ENCODE results near the gene TBX10.

TBX10 gene

DNA sequence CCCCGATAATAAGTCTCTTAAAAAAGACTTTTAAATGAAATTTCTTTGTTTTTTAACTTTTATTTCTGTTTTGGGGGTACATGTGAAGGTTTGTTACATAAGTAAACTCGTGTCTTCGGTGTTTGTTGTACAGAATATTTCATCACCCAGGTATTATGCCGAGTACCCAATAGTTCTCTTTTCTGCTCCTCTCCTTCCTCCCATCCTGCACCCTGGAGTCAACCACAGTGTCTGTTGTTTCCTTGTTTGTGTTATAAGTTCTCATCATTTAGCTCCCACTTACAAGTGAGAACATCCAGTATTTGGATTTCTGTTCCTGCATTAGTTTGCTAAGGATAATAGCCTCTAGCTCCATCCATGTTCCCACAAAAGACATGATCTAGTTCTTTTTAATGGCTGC, 57.6 kb downstream of the TBX10 start:
- Histone ChIP-seq H3K27ac (ENCODE audit: low read depth, low read length) (no peak overlapping the region), H3K4me2 (ENCODE audit: low read length) (peak overlapping the region; percentile 98; the same call in 1 of the 2 replicates)

GRCh38 chr11:67581469-67581868, 58.1 kb downstream of the TBX10 start:
- Histone ChIP-seq H3K9me2 (replicated peaks; ENCODE audit: control insufficient read depth, low read length) (no peaks in the 10 kb centered on the region), H3K36me3 (ENCODE audit: control insufficient read depth, low read length) (peaks cover 25% of the 10 kb centered on the region), H3K27me3 (ENCODE audit: control insufficient read depth, low read length) (peaks cover 25% of the 10 kb centered on the region; the same call in 1 of the 2 replicates), H3K4me1 (ENCODE audit: control insufficient read depth, low read length) (peaks cover 40% of the 10 kb centered on the region), H3K79me2 (ENCODE audit: control insufficient read depth, low read length) (peaks cover 32% of the 10 kb centered on the region), H3F3A (ENCODE audit: control insufficient read depth, insufficient read depth) (peaks cover 23% of the 10 kb centered on the region), H3K9me3 (ENCODE audit: control insufficient read depth, insufficient read depth, low read length) (no peaks in the 10 kb centered on the region), H4K20me1 (ENCODE audit: control insufficient read depth, insufficient read depth, low read depth, low read length) (peaks cover 9% of the 10 kb centered on the region), H3K4me3 (ENCODE audit: low read length) (no peak overlapping the region), H3K4me2 (ENCODE audit: low read length) (no peak overlapping the region), H3K27ac (ENCODE audit: low read depth, low read length) (no peak overlapping the region)
- TF ChIP-seq EZH2phosphoT487 (IDR thresholded peaks at IDR 0.05; ENCODE audit: borderline replicate concordance, low read length) = no peak
- TF ChIP-seq, protein P1, sequence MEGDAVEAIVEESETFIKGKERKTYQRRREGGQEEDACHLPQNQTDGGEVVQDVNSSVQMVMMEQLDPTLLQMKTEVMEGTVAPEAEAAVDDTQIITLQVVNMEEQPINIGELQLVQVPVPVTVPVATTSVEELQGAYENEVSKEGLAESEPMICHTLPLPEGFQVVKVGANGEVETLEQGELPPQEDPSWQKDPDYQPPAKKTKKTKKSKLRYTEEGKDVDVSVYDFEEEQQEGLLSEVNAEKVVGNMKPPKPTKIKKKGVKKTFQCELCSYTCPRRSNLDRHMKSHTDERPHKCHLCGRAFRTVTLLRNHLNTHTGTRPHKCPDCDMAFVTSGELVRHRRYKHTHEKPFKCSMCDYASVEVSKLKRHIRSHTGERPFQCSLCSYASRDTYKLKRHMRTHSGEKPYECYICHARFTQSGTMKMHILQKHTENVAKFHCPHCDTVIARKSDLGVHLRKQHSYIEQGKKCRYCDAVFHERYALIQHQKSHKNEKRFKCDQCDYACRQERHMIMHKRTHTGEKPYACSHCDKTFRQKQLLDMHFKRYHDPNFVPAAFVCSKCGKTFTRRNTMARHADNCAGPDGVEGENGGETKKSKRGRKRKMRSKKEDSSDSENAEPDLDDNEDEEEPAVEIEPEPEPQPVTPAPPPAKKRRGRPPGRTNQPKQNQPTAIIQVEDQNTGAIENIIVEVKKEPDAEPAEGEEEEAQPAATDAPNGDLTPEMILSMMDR (IDR thresholded peaks at IDR 0.05; ENCODE audit: low read depth, low read length, poor library complexity, severe bottlenecking) = no peak

More for the DNA sequence above, 57.6 kb downstream of the TBX10 start:
- peaks cover 45% of the 10 kb centered on the region for H3K4me1 ChIP-seq (ENCODE audit: control insufficient read depth, low read length)
- H3K36me3 ChIP-seq (ENCODE audit: control insufficient read depth, low read length) = peaks cover 31% of the 10 kb centered on the region
- H3K79me2 ChIP-seq (ENCODE audit: control insufficient read depth, low read length) = peaks cover 32% of the 10 kb centered on the region
- TF ChIP-seq EZH2phosphoT487 (IDR thresholded peaks at IDR 0.05; ENCODE audit: borderline replicate concordance, low read length) = no peak
- TF ChIP-seq, protein P1 (IDR thresholded peaks at IDR 0.05; ENCODE audit: low read depth, low read length, poor library complexity, severe bottlenecking) = no peak
- H3K27me3 ChIP-seq (ENCODE audit: control insufficient read depth, low read length) = peaks cover 25% of the 10 kb centered on the region; the same call in 1 of the 2 replicates
- no peak overlapping the region for H3K4me3 ChIP-seq (ENCODE audit: low read length)
- peaks cover 28% of the 10 kb centered on the region for H3F3A ChIP-seq (ENCODE audit: control insufficient read depth, insufficient read depth)
- H4K20me1 ChIP-seq (ENCODE audit: control insufficient read depth, insufficient read depth, low read depth, low read length) = peaks cover 11% of the 10 kb centered on the region
- no peaks in the 10 kb centered on the region for H3K9me2 ChIP-seq (replicated peaks; ENCODE audit: control insufficient read depth, low read length)
- H3K9me3 ChIP-seq (ENCODE audit: control insufficient read depth, insufficient read depth, low read length) = no peaks in the 10 kb centered on the region
